ENCODE results near the gene MET. TPM values are rescaled to one million over a fixed set of nuclear protein-coding genes. Genes with fewer than 3 reads are reported as not detected.

MET gene
- total and polyA plus RNA-seq, 9 donors, result 1.3 to 33.9 (median 5.8) TPM

DNA sequence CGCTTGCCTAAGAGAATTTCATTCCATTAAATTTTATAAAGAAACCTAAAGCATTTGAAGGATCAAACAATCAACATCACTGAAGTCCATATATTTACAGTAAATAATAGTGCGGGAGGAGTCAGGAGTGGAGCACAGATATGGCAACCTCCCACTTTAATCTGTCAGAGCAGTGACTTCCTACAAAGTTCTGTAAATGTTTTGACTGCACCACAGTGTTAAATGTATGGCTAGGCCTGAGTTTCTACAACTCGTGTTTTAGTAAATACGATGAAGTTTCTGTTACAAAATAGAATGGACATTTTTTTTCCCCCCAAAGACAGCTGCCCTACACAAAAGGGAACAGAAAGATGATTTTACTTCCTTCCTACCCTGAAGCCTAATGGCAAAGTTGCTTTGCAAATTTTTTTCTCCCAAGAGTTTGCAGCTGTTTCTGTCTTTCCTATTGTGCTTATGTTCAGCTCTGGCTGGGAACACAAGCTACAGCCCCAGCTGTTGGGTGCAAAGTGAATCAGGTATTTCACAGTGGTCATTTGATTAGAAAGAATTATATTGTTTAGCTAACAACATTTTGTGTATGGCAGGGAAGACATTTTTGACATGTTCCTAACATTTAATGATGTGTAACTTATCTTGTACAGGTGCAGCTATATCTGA is 62.1 kb downstream of the MET start:
- H3K9me3 ChIP-seq, result no peaks in the 10 kb centered on the region
- no peak overlapping the region for H3K27ac ChIP-seq
- no peak for TF ChIP-seq EP300 (IDR thresholded peaks at IDR 0.05)
- TF ChIP-seq POLR2A (IDR thresholded peaks at IDR 0.05), result no peak
- TF ChIP-seq, protein P1, sequence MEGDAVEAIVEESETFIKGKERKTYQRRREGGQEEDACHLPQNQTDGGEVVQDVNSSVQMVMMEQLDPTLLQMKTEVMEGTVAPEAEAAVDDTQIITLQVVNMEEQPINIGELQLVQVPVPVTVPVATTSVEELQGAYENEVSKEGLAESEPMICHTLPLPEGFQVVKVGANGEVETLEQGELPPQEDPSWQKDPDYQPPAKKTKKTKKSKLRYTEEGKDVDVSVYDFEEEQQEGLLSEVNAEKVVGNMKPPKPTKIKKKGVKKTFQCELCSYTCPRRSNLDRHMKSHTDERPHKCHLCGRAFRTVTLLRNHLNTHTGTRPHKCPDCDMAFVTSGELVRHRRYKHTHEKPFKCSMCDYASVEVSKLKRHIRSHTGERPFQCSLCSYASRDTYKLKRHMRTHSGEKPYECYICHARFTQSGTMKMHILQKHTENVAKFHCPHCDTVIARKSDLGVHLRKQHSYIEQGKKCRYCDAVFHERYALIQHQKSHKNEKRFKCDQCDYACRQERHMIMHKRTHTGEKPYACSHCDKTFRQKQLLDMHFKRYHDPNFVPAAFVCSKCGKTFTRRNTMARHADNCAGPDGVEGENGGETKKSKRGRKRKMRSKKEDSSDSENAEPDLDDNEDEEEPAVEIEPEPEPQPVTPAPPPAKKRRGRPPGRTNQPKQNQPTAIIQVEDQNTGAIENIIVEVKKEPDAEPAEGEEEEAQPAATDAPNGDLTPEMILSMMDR (IDR thresholded peaks at IDR 0.05), result no peak
- H3K4me3 ChIP-seq, result no peak overlapping the region
- H3K36me3 ChIP-seq, result no peaks in the 10 kb centered on the region
- H3K4me1 ChIP-seq (ENCODE audit: insufficient read depth), result no peaks in the 10 kb centered on the region
- DNase-seq, result no peak
- H3K27me3 ChIP-seq, result no peaks in the 10 kb centered on the region
- 28 to 38% (median 29%) methylated on average over 4 of the region's 4 CpGs for WGBS, 3 donors
- intact Hi-C loops (cut with DNase I), result no loop called here

DNA sequence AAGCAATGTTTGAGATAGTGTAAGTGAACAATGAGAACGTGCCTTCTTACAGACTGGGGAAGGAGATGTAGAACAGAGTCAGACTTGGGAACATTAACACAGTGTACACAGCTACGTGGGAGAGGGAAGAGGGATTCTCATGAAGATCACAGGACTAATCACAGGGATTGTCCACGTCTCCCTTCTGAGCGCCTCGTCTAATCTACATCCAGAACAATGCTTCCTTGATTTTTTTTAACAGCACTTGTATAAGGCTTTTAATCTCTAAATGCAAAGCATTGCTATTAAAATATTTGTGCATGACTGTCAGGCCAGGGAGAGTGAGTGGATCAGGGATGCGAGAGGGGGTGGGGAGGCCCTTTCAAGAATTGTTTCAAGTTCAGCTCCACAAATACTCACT is 62.7 kb downstream of the MET start:
- intact Hi-C loops (cut with DNase I), result no loop called here
- H3K9me3 ChIP-seq, result no peaks in the 10 kb centered on the region
- DNase-seq, result no peak
- no peak overlapping the region for H3K27ac ChIP-seq
- H3K4me3 ChIP-seq, result no peak overlapping the region
- H3K4me1 ChIP-seq (ENCODE audit: insufficient read depth), result no peaks in the 10 kb centered on the region
- TF ChIP-seq POLR2A (IDR thresholded peaks at IDR 0.05), result no peak
- TF ChIP-seq EP300 (IDR thresholded peaks at IDR 0.05), result no peak
- TF ChIP-seq, protein P1 (IDR thresholded peaks at IDR 0.05), result no peak
- no peaks in the 10 kb centered on the region for H3K27me3 ChIP-seq
- H3K36me3 ChIP-seq, result no peaks in the 10 kb centered on the region
- WGBS, 3 donors, result 70 to 81% (median 78%) methylated on average over 6 of the region's 6 CpGs

DNA sequence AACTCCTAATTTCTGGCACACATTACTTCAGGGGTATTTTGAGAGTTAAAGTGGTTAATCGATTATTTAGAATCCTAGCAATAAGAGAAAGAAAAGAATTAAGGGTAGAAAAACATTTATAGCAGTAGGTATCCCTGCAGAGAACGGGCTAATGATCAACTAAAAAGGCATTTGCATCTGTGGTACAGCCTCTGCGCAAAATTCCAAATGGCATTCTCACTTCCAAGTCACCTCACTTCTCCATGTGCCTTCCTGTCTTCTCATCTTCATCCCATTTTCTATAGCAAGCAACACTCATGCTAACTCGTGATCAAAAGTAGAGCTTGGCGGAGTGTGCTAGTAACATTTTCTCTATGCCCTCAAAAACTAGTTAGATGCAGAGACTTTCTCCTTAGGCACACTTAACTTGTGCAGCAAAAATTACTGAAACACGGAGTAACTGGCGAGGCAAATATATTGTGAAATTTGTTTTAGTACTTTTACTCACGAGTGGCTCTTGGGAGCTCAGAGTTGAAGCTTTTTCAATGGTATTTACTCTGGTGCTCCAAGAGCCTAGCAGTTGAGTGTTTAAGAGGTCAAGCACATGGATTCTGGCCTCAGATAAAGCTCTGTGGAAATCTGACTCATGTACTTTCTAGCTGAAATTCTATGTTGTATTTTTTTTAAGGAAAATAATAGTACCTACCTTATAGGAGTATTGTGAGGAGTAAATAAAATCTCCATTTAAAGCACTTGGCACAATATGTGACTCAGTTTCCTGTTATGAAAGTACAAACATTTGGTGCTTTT is 65.1 kb downstream of the MET start:
- no peak for DNase-seq
- TF ChIP-seq, protein P1 (IDR thresholded peaks at IDR 0.05), result no peak
- TF ChIP-seq EP300 (IDR thresholded peaks at IDR 0.05), result no peak
- no peak for TF ChIP-seq POLR2A (IDR thresholded peaks at IDR 0.05)
- Histone ChIP-seq H3K27ac (no peak overlapping the region), H3K9me3 (no peaks in the 10 kb centered on the region), H3K4me3 (no peak overlapping the region), H3K4me1 (ENCODE audit: insufficient read depth) (no peaks in the 10 kb centered on the region), H3K36me3 (no peaks in the 10 kb centered on the region), H3K27me3 (no peaks in the 10 kb centered on the region)
- 90 to 93% (median 91%) methylated on average over 8 of the region's 8 CpGs for WGBS, 3 donors
- intact Hi-C loops (cut with DNase I), result no loop called here

DNA sequence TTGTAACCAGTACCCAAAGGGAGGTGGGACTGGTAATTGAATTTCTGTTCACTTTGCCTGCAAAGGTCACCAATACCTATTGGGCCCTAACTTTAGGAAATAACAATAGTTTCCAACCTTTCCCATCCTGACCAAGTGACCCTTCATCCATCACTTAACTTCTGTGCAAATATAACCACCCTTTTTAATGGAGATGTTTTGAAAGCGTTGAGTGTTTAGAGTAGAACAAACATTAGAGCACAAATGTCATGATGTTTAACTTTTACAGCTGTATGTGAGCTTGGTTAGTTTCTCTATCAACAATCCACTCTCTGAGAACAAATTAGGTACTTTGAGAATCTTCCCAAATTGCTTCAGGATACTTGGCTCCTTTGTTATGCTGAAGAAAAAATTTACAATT is 66.4 kb downstream of the MET start:
- intact Hi-C loops (cut with DNase I), result no loop called here
- TF ChIP-seq EP300 (IDR thresholded peaks at IDR 0.05) (no peak), POLR2A (IDR thresholded peaks at IDR 0.05) (no peak)
- H3K4me3 ChIP-seq, result no peak overlapping the region
- no peaks in the 10 kb centered on the region for H3K4me1 ChIP-seq (ENCODE audit: insufficient read depth)
- DNase-seq, result no peak
- no peaks in the 10 kb centered on the region for H3K36me3 ChIP-seq
- no peaks in the 10 kb centered on the region for H3K9me3 ChIP-seq
- H3K27me3 ChIP-seq, result no peaks in the 10 kb centered on the region
- no peak overlapping the region for H3K27ac ChIP-seq
- 84 to 96% (median 92%) methylated on average over 1 of the region's 1 CpG for WGBS, 3 donors

DNA sequence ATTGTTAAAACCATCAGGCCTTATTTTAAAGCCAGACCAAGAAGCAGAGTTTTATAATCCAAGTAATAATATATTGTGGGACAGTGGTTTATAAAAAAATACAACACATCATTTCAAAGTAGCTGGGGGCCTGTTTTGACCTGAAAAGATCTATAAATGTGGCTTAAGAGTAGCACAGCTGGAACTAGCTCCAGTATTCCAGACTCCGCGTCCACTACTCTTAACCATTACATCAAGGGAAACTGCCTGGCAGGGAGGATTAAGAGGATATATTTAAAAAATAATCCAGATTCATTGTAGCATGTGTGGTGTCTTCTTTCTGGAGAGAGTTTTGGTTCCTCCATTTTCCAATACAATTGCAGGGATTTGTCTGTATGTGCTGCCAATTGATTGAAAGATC is 67.3 kb downstream of the MET start:
- H3K36me3 ChIP-seq, result no peaks in the 10 kb centered on the region
- H3K9me3 ChIP-seq, result no peaks in the 10 kb centered on the region
- no peak for TF ChIP-seq POLR2A (IDR thresholded peaks at IDR 0.05)
- TF ChIP-seq, protein P1 (IDR thresholded peaks at IDR 0.05), result no peak
- no peak for TF ChIP-seq EP300 (IDR thresholded peaks at IDR 0.05)
- no peak for DNase-seq
- no peaks in the 10 kb centered on the region for H3K4me1 ChIP-seq (ENCODE audit: insufficient read depth)
- no peak overlapping the region for H3K4me3 ChIP-seq
- WGBS, 3 donors, result 92 to 96% (median 94%) methylated on average over 2 of the region's 2 CpGs
- intact Hi-C loops (cut with DNase I), result no loop called here
- no peaks in the 10 kb centered on the region for H3K27me3 ChIP-seq
- no peak overlapping the region for H3K27ac ChIP-seq
